ENCODE measurements around the gene YARS1. TPM values are rescaled to one million over a fixed set of nuclear protein-coding genes. Genes with fewer than 3 reads are reported as not detected.

Gene YARS1
- total and polyA plus RNA-seq, 2 of the 4 experiments (the other 2 are of a cell fraction) = 100 to 166 TPM

DNA sequence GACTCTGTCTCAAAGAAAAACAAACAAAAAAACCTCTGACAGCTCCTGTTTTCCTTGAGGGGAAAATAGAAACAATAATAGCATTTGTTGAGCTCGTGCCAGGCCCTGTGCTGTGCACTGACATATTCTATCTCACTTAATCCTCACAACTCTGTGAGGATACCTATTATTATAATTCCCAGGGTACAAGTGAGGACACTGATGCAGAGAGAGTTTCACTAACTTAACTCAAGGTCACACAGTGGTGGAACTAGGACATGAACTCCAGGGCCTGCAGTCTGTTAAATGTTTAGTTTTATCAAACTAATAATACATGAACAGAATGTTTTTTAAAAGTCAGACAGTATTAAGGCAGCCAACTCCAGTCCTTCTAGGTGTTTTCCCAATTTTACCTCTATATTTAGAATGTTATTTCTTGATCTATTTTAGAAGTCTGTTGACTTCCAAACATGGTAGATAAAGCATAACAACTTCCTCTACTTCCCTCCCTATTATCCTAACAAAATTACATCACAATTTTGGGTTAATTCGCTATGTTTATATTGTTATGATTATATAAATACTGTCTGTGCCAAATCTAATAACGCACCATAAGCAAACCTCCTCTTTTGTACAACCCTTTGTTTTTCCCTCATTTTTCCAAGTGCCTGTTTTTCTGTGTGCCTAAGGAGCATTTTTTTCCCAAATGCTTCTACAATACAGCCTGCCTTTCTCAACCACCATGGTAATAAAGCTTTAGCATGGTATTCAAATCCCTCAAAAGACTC, 48.7 kb upstream of the YARS1 start (continued):
- TF ChIP-seq, protein P1, sequence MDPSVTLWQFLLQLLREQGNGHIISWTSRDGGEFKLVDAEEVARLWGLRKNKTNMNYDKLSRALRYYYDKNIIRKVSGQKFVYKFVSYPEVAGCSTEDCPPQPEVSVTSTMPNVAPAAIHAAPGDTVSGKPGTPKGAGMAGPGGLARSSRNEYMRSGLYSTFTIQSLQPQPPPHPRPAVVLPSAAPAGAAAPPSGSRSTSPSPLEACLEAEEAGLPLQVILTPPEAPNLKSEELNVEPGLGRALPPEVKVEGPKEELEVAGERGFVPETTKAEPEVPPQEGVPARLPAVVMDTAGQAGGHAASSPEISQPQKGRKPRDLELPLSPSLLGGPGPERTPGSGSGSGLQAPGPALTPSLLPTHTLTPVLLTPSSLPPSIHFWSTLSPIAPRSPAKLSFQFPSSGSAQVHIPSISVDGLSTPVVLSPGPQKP (IDR thresholded peaks at IDR 0.05; ENCODE audit: borderline replicate concordance, low read depth, low read length) = no peak
- TF ChIP-seq RAD21 (IDR thresholded peaks at IDR 0.05; ENCODE audit: low read length) (no peak), SMC3 (IDR thresholded peaks at IDR 0.05; ENCODE audit: low read depth, low read length) (no peak), MAZ (IDR thresholded peaks at IDR 0.05; ENCODE audit: borderline replicate concordance, low read depth, low read length) (no peak)
